Neural cell (in vitro differentiated cells): ENCODE data around the gene TRIM62. TPM values are rescaled to one million over a fixed set of nuclear protein-coding genes. Genes with fewer than 3 reads are reported as not detected.
"Not testable (repeated sequence)": the region's sequence is repeated elsewhere in the genome, so short reads cannot be mapped to it uniquely, and the experiment has no call there.

Experiments used
- H2AFZ ChIP-seq: fragments of 200-600, 300-800 bp; sonication (generic), shearing (Covaris generic); 2 replicates; pipeline ENCODE4 v1.6.0; 2014; ENCODE audit warnings: low read depth, mild to moderate bottlenecking, antibody characterized with exemption, low read length, moderate library complexity
- H3F3A ChIP-seq: fragments of 200-600 bp; shearing (Covaris generic); 2 replicates; pipeline ENCODE4 v1.6.1; 2016; ENCODE audit warnings: mild to moderate bottlenecking, moderate library complexity, mixed read lengths, antibody characterized with exemption, low read length; ENCODE audit not compliant: insufficient read depth, poor library complexity, severe bottlenecking
- H3K27ac ChIP-seq: fragments of 200-600, 300-800 bp; sonication (generic), shearing (Covaris generic); 2 replicates; pipeline ENCODE4 v1.5.1; 2014; ENCODE audit warnings: mild to moderate bottlenecking, low read length, moderate library complexity
- H3K27me3 ChIP-seq: fragments of 300-800, 200-600 bp; sonication (generic), shearing (Covaris generic); 2 replicates; pipeline ENCODE4 v1.6.0; 2014; ENCODE audit warnings: mild to moderate bottlenecking, low read depth, low read length, moderate library complexity; ENCODE audit not compliant: insufficient read depth
- H3K36me3 ChIP-seq: fragments of 300-800, 200-600 bp; sonication (generic), shearing (Covaris generic); 2 replicates; pipeline ENCODE4 v1.5.1; 2014; ENCODE audit warnings: mild to moderate bottlenecking, antibody characterized with exemption, low read length, moderate library complexity; ENCODE audit not compliant: insufficient read depth
- H3K4me2 ChIP-seq: fragments of 300-800, 200-600 bp; sonication (generic), shearing (Covaris generic); 2 replicates; pipeline ENCODE4 v1.6.0; 2014; ENCODE audit warnings: mild to moderate bottlenecking, low read length
- H3K4me3 ChIP-seq: fragments of 300-800, 200-600 bp; sonication (generic), shearing (Covaris generic); 2 replicates; pipeline ENCODE4 v1.5.1; 2014; ENCODE audit warnings: mild to moderate bottlenecking, low read length, moderate library complexity
- H3K79me2 ChIP-seq: fragments of 200-600 bp; shearing (Covaris generic); replicated peaks from 2 replicates; pipeline ENCODE4 v1.6.0; 2014; ENCODE audit warnings: mild to moderate bottlenecking, low read length, moderate library complexity; ENCODE audit not compliant: insufficient read depth
- H3K9ac ChIP-seq: fragments of 300-800, 200-600 bp; sonication (generic), shearing (Covaris generic); 2 replicates; pipeline ENCODE4 v1.6.1; 2016; ENCODE audit warnings: mild to moderate bottlenecking, low read length, mixed read lengths
- H3K9me2 ChIP-seq: fragments of 200-600 bp; shearing (Covaris generic); 2 replicates; pipeline ENCODE4 v1.6.1; 2016; ENCODE audit warnings: mild to moderate bottlenecking, low read length, mixed read lengths; ENCODE audit not compliant: insufficient read depth
- H3K9me3 ChIP-seq: fragments of 200-600, 300-800 bp; sonication (generic), shearing (Covaris generic); 2 replicates; pipeline ENCODE4 v1.6.1; 2016; ENCODE audit warnings: mild to moderate bottlenecking, mixed run types, low read length, moderate library complexity, mixed read lengths
- H4K20me1 ChIP-seq: fragments of 200-600 bp; shearing (Covaris generic); 2 replicates; pipeline ENCODE4 v1.6.1; 2016; ENCODE audit warnings: mild to moderate bottlenecking, mixed run types; ENCODE audit not compliant: insufficient read depth
- EP300 ChIP-seq: fragments of 450-650 bp; conservative IDR thresholded peaks from 2 replicates; pipeline ENCODE4 v1.6.1; 2014; ENCODE audit warnings: antibody characterized with exemption, mild to moderate bottlenecking, moderate library complexity; ENCODE audit not compliant: poor library complexity, severe bottlenecking
- EZH2 ChIP-seq: fragments of 200-600, 300-800 bp; shearing (Covaris generic), sonication (generic); IDR thresholded peaks from 2 replicates; pipeline ENCODE4 v1.6.1; 2014; ENCODE audit warnings: antibody characterized with exemption, low read length, borderline replicate concordance, mild to moderate bottlenecking; ENCODE audit not compliant: insufficient read depth, poor library complexity, severe bottlenecking
- MXI1 ChIP-seq: fragments of 450-650 bp; conservative IDR thresholded peaks from 2 replicates; pipeline ENCODE4 v1.6.1; 2014; ENCODE audit warnings: antibody characterized with exemption, mild to moderate bottlenecking; ENCODE audit not compliant: poor library complexity, severe bottlenecking
- POLR2AphosphoS5 ChIP-seq: IDR thresholded peaks from 2 replicates; pipeline ENCODE4 v1.6.1; 2012
- RAD21 ChIP-seq: fragments of 450-650 bp; conservative IDR thresholded peaks from 2 replicates; pipeline ENCODE4 v1.6.1; 2014; ENCODE audit warnings: antibody characterized with exemption, mild to moderate bottlenecking, moderate library complexity
- SMC3 ChIP-seq: fragments of 450-650 bp; conservative IDR thresholded peaks from 2 replicates; pipeline ENCODE4 v1.6.1; 2014; ENCODE audit warnings: antibody characterized with exemption, mild to moderate bottlenecking, moderate library complexity; ENCODE audit not compliant: poor library complexity
- TAF1 ChIP-seq: IDR thresholded peaks from 2 replicates; pipeline ENCODE4 v1.6.1; 2012; ENCODE audit warnings: low read depth
- polyA plus RNA-seq: library from polyadenylated mRNA; depleted of rRNA; stranded (reverse); fragments of >200 nt; gene quantifications from 2 replicates; pipeline ENCODE4 v1.2.3, GENCODE V29; 2014
- TF ChIP-seq, protein P1 (sequence below): IDR thresholded peaks from 2 replicates; pipeline ENCODE4 v1.6.1; 2012; ENCODE audit warnings: borderline replicate concordance
- TF ChIP-seq, protein P2 (sequence below): fragments of 450-650 bp; IDR thresholded peaks from 2 replicates; pipeline ENCODE4 v1.5.1; 2014; ENCODE audit warnings: antibody characterized with exemption, mild to moderate bottlenecking, moderate library complexity; ENCODE audit not compliant: poor library complexity, severe bottlenecking

The TRIM62 gene
- polyA plus RNA-seq, 1 donor from 2014 or later: 4.3 TPM

DNA sequence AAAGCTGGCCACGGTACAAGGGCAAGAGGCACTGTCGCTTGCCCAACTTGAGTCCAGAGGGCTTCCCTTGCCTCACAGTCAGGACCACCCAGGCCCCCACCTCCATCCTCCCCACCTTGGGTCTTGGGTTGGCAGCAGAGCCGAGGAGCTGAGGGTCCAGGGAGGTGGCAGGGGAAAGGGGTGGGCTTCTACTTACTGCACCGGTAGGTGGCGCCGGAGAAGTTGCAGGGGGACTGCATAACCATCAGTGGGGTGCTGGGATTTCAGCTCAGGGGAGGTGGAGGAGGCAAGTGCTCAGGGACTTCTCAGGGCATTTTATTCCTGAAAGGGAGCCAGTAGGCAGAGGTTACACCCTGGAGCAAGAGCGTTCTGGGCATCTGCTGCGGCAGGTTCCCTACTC lies 44.0 kb downstream of the TRIM62 start:
- H3K4me3 ChIP-seq: no peak overlapping the region
- no peak overlapping the region for H3K27ac ChIP-seq
- no peaks in the 10 kb centered on the region for H3K36me3 ChIP-seq
- H2AFZ ChIP-seq: no peak overlapping the region
- H3K9me2 ChIP-seq: no peaks in the 10 kb centered on the region
- no peaks in the 10 kb centered on the region for H4K20me1 ChIP-seq
- H3K4me2 ChIP-seq: no peak overlapping the region
- H3K27me3 ChIP-seq: no peaks in the 10 kb centered on the region
- H3K79me2 ChIP-seq: no peaks in the 10 kb centered on the region
- no peaks in the 10 kb centered on the region for H3F3A ChIP-seq
- no peak for TF ChIP-seq TAF1
- peak; percentile 19 for TF ChIP-seq RAD21
- peak; percentile 16 for TF ChIP-seq SMC3
- TF ChIP-seq POLR2AphosphoS5: no peak
- no peak for TF ChIP-seq MXI1
- no peak for TF ChIP-seq EP300
- TF ChIP-seq, protein P1, sequence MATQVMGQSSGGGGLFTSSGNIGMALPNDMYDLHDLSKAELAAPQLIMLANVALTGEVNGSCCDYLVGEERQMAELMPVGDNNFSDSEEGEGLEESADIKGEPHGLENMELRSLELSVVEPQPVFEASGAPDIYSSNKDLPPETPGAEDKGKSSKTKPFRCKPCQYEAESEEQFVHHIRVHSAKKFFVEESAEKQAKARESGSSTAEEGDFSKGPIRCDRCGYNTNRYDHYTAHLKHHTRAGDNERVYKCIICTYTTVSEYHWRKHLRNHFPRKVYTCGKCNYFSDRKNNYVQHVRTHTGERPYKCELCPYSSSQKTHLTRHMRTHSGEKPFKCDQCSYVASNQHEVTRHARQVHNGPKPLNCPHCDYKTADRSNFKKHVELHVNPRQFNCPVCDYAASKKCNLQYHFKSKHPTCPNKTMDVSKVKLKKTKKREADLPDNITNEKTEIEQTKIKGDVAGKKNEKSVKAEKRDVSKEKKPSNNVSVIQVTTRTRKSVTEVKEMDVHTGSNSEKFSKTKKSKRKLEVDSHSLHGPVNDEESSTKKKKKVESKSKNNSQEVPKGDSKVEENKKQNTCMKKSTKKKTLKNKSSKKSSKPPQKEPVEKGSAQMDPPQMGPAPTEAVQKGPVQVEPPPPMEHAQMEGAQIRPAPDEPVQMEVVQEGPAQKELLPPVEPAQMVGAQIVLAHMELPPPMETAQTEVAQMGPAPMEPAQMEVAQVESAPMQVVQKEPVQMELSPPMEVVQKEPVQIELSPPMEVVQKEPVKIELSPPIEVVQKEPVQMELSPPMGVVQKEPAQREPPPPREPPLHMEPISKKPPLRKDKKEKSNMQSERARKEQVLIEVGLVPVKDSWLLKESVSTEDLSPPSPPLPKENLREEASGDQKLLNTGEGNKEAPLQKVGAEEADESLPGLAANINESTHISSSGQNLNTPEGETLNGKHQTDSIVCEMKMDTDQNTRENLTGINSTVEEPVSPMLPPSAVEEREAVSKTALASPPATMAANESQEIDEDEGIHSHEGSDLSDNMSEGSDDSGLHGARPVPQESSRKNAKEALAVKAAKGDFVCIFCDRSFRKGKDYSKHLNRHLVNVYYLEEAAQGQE: no peak
- TF ChIP-seq, protein P2, sequence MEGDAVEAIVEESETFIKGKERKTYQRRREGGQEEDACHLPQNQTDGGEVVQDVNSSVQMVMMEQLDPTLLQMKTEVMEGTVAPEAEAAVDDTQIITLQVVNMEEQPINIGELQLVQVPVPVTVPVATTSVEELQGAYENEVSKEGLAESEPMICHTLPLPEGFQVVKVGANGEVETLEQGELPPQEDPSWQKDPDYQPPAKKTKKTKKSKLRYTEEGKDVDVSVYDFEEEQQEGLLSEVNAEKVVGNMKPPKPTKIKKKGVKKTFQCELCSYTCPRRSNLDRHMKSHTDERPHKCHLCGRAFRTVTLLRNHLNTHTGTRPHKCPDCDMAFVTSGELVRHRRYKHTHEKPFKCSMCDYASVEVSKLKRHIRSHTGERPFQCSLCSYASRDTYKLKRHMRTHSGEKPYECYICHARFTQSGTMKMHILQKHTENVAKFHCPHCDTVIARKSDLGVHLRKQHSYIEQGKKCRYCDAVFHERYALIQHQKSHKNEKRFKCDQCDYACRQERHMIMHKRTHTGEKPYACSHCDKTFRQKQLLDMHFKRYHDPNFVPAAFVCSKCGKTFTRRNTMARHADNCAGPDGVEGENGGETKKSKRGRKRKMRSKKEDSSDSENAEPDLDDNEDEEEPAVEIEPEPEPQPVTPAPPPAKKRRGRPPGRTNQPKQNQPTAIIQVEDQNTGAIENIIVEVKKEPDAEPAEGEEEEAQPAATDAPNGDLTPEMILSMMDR: peak; percentile 45
- TF ChIP-seq EZH2: no peak
- no peaks in the 10 kb centered on the region for H3K9me3 ChIP-seq
- H3K9ac ChIP-seq: no peak overlapping the region

DNA sequence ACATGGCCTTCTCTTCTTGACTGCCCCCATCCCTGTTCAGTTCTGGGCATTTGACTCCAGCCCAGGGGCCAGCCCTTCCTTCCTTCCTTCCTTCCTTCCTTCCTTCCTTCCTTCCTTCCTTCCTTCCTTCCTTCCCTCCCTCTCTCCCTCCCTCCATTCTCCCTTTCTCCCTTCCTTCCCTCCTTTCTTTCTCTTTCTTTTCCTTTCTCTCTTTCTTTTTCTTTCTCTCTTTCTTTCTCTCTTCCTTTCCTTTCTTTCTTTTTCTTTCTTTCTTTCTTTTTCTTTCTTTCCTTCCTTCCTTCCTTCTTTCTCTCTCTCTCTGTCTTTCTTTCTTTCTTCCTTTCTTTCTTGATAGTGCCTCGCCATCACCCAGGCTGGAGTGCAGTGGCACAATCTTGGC lies 45.8 kb downstream of the TRIM62 start:
- not testable (repeated sequence) for H3K79me2 ChIP-seq, H3F3A ChIP-seq, H3K9me2 ChIP-seq, H3K36me3 ChIP-seq, H2AFZ ChIP-seq, H3K27ac ChIP-seq, H3K9ac ChIP-seq, H3K4me3 ChIP-seq, H3K27me3 ChIP-seq, H3K4me2 ChIP-seq, H4K20me1 ChIP-seq, H3K9me3 ChIP-seq

DNA sequence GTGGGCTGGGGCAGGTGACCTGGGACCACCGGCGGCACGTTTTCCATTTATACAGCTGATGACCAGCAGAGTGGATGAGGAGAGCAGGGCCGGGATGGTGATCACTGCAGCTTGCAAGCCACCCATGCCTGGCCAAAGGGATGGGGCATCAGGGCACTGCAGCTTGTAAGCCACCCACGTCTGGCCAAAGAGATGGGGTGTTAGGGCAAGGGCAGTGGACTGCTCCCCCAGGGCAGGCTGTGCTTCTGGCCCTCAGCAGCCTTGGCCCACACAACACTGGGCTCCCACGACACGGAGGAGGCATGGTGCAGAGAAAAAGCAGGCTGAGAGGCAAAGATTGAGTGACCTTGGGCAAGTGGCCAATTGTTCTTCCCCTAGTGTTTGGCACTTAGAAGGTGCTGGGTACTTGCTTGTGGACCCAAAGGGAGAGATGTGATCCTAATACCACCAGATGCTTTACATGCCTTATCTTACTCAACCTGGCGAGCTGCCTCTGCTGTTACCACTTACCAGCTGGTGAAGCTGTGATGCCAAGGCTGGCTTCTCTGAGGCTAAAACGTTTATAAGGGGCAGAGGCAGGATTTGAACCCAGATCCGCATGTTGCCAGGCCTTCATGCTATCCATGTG lies 48.3 kb downstream of the TRIM62 start:
- no peak overlapping the region for H2AFZ ChIP-seq
- H3K36me3 ChIP-seq: no peaks in the 10 kb centered on the region
- no peaks in the 10 kb centered on the region for H3K27me3 ChIP-seq
- no peak overlapping the region for H3K4me3 ChIP-seq
- TF ChIP-seq POLR2AphosphoS5: no peak
- no peak overlapping the region for H3K4me2 ChIP-seq
- no peaks in the 10 kb centered on the region for H4K20me1 ChIP-seq
- no peak overlapping the region for H3K27ac ChIP-seq
- no peaks in the 10 kb centered on the region for H3K9me3 ChIP-seq
- no peak overlapping the region for H3K9ac ChIP-seq
- no peaks in the 10 kb centered on the region for H3K9me2 ChIP-seq
- no peaks in the 10 kb centered on the region for H3F3A ChIP-seq
- no peaks in the 10 kb centered on the region for H3K79me2 ChIP-seq
